NB4 (cell line): ENCODE results near the gene TBCCD1.

ENCODE experiments used
- DNase-seq: peaks from one replicate; pipeline ENCODE4 v3.0.0; 2010; ENCODE audit warnings: low read depth
- H3K4me3 ChIP-seq: one replicate; pipeline ENCODE4 v1.5.1; 2011; ENCODE audit warnings: mild to moderate bottlenecking, low read depth, low read length, moderate library complexity
- CTCF ChIP-seq: IDR thresholded peaks from one replicate; pipeline ENCODE4 v1.5.1; 2012; ENCODE audit warnings: low read depth, low read length
- MAX ChIP-seq: IDR thresholded peaks from 2 replicates; pipeline ENCODE4 v1.6.1; 2011; ENCODE audit warnings: low read depth, low read length
- MYC ChIP-seq: IDR thresholded peaks from 2 replicates; pipeline ENCODE4 v1.6.1; 2011; ENCODE audit warnings: low read depth, low read length
- POLR2A ChIP-seq: IDR thresholded peaks from 2 replicates; pipeline ENCODE4 v1.6.1; 2011; ENCODE audit warnings: mild to moderate bottlenecking; ENCODE audit not compliant: insufficient read length; ENCODE audit errors: extremely low read depth

Gene TBCCD1

GRCh38 chr3:186567072-186567921 is at the start of gene TBCCD1:
Gene TBCCD1, minus strand, starts transcription at chr3:186567339. Its CDS starts 3,010 bp downstream, at chr3:186564329.
- peak within 1 kb of the TSS; percentile 79 for H3K4me3 ChIP-seq
- peak; percentile 93 for DNase-seq
- no peak for TF ChIP-seq CTCF
- TF ChIP-seq POLR2A = peak; percentile 94
- no peak; the same call in 1 of the 2 replicates for TF ChIP-seq MAX
- peak; percentile 71; the same call in 1 of the 2 replicates for TF ChIP-seq MYC

- no peak for DNase-seq
- TF ChIP-seq CTCF (no peak), POLR2A (no peak), MYC (no peak), MAX (no peak)
- no peak overlapping the region for H3K4me3 ChIP-seq
Observed at GRCh38 chr3:186616299-186616617, 49.1 kb upstream of the TBCCD1 start.

- peak; percentile 81 for TF ChIP-seq MYC
- peak; percentile 81 for TF ChIP-seq MAX
- no peak for TF ChIP-seq POLR2A
- peak; percentile 96 for TF ChIP-seq CTCF
- DNase-seq = peak; percentile 78
- no peak overlapping the region for H3K4me3 ChIP-seq
Observed at GRCh38 chr3:186614597-186615483, 47.7 kb upstream of the TBCCD1 start.

GRCh38 chr3:186614266-186614596 is 47.1 kb upstream of the TBCCD1 start:
- no peak overlapping the region for H3K4me3 ChIP-seq
- no peak for DNase-seq
- TF ChIP-seq MYC = no peak
- TF ChIP-seq POLR2A = no peak
- TF ChIP-seq CTCF = no peak
- TF ChIP-seq MAX = no peak

- no peak for DNase-seq
- no peak overlapping the region for H3K4me3 ChIP-seq
- TF ChIP-seq POLR2A = no peak
- no peak for TF ChIP-seq CTCF
Observed at GRCh38 chr3:186613637-186614265, 46.6 kb upstream of the TBCCD1 start.
